ENCODE data around the gene SCN2B. TPM values are rescaled to one million over a fixed set of nuclear protein-coding genes. Genes with fewer than 3 reads are reported as not detected.
A peak's percentile ranks its signal among the peaks of the same experiment; 100 is the strongest.

The SCN2B gene
- polyA plus RNA-seq, 3 donors from 2014 or later = not detected

DNA sequence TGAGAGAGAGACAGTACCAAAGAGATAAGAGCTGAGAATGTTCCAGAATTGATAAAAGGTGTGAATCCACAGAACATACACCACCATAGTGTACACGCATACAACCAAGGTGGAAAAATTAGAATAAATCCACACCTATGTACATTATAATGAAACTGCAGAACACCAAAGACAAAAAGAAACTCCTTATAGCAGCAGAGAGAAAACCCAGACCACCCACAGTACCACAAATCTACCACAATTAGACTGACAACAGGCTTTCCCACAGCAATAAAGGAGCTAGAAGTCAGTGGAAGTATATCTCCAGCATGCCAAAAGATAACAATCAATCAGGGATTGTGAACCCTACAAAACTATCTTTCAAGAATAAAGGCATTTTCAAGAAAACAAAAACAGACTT is 55.6 kb downstream of the SCN2B start:
- Mint-ChIP-seq H3K4me3 (no peak overlapping the region), H3K36me3 (peaks cover 0 to 7% (median 0%) of the 10 kb centered on the region in 3 donors), H3K9me3 (peaks cover 0 to 3% (median 0%) of the 10 kb centered on the region in 6 donors), H3K27ac (no peak overlapping the region), H3K27me3 (ENCODE audit: low read depth in 3 of 3) (peaks cover 2 to 10% (median 7%) of the 10 kb centered on the region in 3 donors), H3K4me1 (no peaks in the 10 kb centered on the region)
- no peak for DNase-seq

DNA sequence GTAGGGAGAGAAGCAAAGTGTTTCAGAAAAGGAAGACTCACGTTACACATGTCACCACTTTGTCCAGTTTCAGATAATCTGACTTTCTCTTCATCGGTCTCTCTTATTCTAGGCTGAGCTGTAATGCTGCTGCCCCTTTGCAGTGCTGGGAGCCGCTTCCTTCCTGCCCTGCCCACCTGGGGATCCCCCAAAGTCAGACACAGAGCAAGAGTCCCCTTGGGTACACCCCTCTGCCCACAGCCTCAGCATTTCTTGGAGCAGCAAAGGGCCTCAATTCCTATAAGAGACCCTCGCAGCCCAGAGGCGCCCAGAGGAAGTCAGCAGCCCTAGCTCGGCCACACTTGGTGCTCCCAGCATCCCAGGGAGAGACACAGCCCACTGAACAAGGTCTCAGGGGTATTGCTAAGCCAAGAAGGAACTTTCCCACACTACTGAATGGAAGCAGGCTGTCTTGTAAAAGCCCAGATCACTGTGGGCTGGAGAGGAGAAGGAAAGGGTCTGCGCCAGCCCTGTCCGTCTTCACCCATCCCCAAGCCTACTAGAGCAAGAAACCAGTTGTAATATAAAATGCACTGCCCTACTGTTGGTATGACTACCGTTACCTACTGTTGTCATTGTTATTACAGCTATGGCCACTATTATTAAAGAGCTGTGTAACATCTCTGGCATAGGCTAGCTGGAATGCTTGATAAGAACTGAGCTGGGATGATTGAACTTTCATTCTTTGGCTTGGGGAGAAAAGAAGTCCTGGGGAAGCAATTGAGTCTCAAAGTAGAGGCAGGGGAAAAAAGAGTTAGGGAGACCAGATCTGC is 58.4 kb downstream of the SCN2B start:
- peaks cover 0 to 3% (median 0%) of the 10 kb centered on the region in 6 donors for H3K9me3 Mint-ChIP-seq
- H3K27ac Mint-ChIP-seq = no peak overlapping the region
- H3K36me3 Mint-ChIP-seq = peaks cover 0 to 7% (median 0%) of the 10 kb centered on the region in 3 donors
- no peaks in the 10 kb centered on the region for H3K4me1 Mint-ChIP-seq
- no peak overlapping the region for H3K4me3 Mint-ChIP-seq
- DNase-seq = no peak
- peaks cover 2 to 7% (median 6%) of the 10 kb centered on the region in 3 donors for H3K27me3 Mint-ChIP-seq (ENCODE audit: low read depth in 3 of 3)

DNA sequence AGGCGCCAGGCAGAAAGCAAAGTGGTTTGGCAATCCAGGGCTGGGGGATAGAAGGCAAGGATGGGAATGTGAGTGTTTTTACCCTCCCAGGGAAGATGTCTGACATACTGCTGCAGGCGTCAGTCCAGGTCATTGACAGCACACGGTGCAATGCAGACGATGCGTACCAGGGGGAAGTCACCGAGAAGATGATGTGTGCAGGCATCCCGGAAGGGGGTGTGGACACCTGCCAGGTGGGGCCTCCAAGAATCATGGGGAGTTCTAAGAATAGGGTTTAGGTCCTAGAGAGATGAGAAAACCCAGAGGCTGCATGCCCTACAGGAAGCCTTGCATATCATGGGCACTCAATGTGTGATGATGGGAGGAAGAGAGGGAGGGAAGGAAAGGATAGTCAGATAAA is 61.4 kb downstream of the SCN2B start:
- H3K36me3 Mint-ChIP-seq = no peaks in the 10 kb centered on the region
- H3K4me3 Mint-ChIP-seq = no peak overlapping the region
- H3K4me1 Mint-ChIP-seq = no peaks in the 10 kb centered on the region
- H3K9me3 Mint-ChIP-seq = no peaks in the 10 kb centered on the region
- peak overlapping the region in 1 of 6 donors; percentile 31 for H3K27ac Mint-ChIP-seq
- DNase-seq = no peak
- H3K27me3 Mint-ChIP-seq (ENCODE audit: low read depth in 3 of 3) = peaks cover 2 to 6% (median 6%) of the 10 kb centered on the region in 3 donors

DNA sequence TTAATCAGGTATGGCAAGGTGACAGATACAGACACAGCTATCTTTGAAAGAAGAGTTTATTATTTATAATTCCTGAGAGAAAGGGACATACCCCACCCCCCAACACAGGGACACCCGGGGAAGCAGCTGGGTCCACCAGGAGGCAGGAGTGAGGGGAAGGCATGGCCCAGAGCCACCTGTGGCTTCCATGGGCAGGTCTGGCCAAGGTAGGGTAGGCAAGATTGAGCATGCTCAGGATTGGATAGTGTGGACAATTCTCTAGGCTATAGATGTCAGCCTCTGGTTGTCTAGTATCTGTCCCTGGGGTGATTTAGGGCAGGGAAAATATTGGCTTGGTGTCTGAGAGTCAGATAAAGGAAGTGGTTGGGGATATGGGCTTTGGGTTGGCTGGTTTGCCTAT is 62.2 kb downstream of the SCN2B start:
- H3K9me3 Mint-ChIP-seq = no peaks in the 10 kb centered on the region
- peak overlapping the region in 1 of 6 donors; percentile 31 for H3K27ac Mint-ChIP-seq
- H3K27me3 Mint-ChIP-seq (ENCODE audit: low read depth in 3 of 3) = peaks cover 2 to 6% (median 6%) of the 10 kb centered on the region in 3 donors
- H3K4me1 Mint-ChIP-seq = no peaks in the 10 kb centered on the region
- no peak overlapping the region for H3K4me3 Mint-ChIP-seq
- no peaks in the 10 kb centered on the region for H3K36me3 Mint-ChIP-seq
- no peak for DNase-seq

- peaks cover 0 to 4% (median 4%) of the 10 kb centered on the region in 3 donors for H3K27me3 Mint-ChIP-seq (ENCODE audit: low read depth in 3 of 3)
- DNase-seq = no peak
- H3K27ac Mint-ChIP-seq = no peak overlapping the region
- H3K4me3 Mint-ChIP-seq = no peak overlapping the region
- H3K9me3 Mint-ChIP-seq = no peaks in the 10 kb centered on the region
- no peaks in the 10 kb centered on the region for H3K4me1 Mint-ChIP-seq
- H3K36me3 Mint-ChIP-seq = no peaks in the 10 kb centered on the region
Measured at GRCh38 chr11:118112711-118113430, 63.6 kb downstream of the SCN2B start.

Other genes starting within 250 kb of the SCN2B start
- under 1 TPM in 2 of 3 donors, not detected in 1; 0.20 to 0.31 TPM for gene TMPRSS13, start 247.2 kb downstream of the SCN2B start, polyA plus RNA-seq
- gene IL10RA, start 190.2 kb downstream of the SCN2B start, polyA plus RNA-seq = 100 to 1,000 TPM; 215 to 460 (median 264) TPM
- gene TMPRSS4, start 99.6 kb downstream of the SCN2B start, polyA plus RNA-seq = not detected
- 1 to 10 TPM in 1 of 3 donors, under 1 TPM in 1, not detected in 1; 0.49 to 1.1 TPM for gene SMIM35, start 89.7 kb downstream of the SCN2B start, polyA plus RNA-seq
- not detected for gene SCN4B, start 23.8 kb downstream of the SCN2B start, polyA plus RNA-seq
- 10 to 100 TPM; 16.8 to 37.7 (median 26.3) TPM for gene JAML, start 48.4 kb upstream of the SCN2B start, polyA plus RNA-seq
- gene MPZL3, start 75.7 kb upstream of the SCN2B start, polyA plus RNA-seq = 1 to 10 TPM; 4.2 to 5.2 (median 4.8) TPM
- 1 to 10 TPM in 1 of 3 donors, under 1 TPM in 2; 0.17 to 1.5 (median 0.49) TPM for gene MPZL2, start 87.7 kb upstream of the SCN2B start, polyA plus RNA-seq
- gene CD3E, start 128.1 kb upstream of the SCN2B start, polyA plus RNA-seq = 100 to 1,000 TPM in 2 of 3 donors, 10 to 100 TPM in 1; 50.4 to 456 (median 296) TPM
- 10 to 100 TPM; 19.8 to 97.2 (median 20.5) TPM for gene CD3D, start 166.1 kb upstream of the SCN2B start, polyA plus RNA-seq
- gene CD3G, start 167.7 kb upstream of the SCN2B start, polyA plus RNA-seq = 10 to 100 TPM in 2 of 3 donors, 1 to 10 TPM in 1; 4.1 to 40.7 (median 10.8) TPM
- 10 to 100 TPM; 13.7 to 26.3 (median 14.1) TPM for gene UBE4A, start 183.0 kb upstream of the SCN2B start, polyA plus RNA-seq
- 100 to 1,000 TPM; 448 to 825 (median 551) TPM for gene ATP5MG, start 225.0 kb upstream of the SCN2B start, polyA plus RNA-seq

All from immature natural killer cell (primary cell).